NCI-H510A treated with DMSO at 0.1 percent for 48 hours (cell line): ENCODE data around the gene SLC35E3.

Experiments used
- DNase-seq: peaks from one replicate; lab custom pipeline; 2025; lab: John Stamatoyannopoulos, UW

Gene SLC35E3

GRCh38 chr12:68745904-68746571 is at the start of gene SLC35E3:
SLC35E3 (plus strand) TSS chr12:68746176; CDS start chr12:68746378, 202 bp downstream.
- DNase-seq, result peak; percentile 97

GRCh38 chr12:68699486-68699885 is 46.5 kb upstream of the SLC35E3 start:
- DNase-seq, result no peak

- DNase-seq, result no peak
Observed at GRCh38 chr12:68727776-68728175, 18.2 kb upstream of the SLC35E3 start.

GRCh38 chr12:68733661-68734071 is 12.3 kb upstream of the SLC35E3 start:
- DNase-seq, result no peak

GRCh38 chr12:68739891-68740290 is 6.1 kb upstream of the SLC35E3 start:
- no peak for DNase-seq

GRCh38 chr12:68743356-68743755 is 2.6 kb upstream of the SLC35E3 start:
- DNase-seq, result no peak

- no peak for DNase-seq
Observed at GRCh38 chr12:68745376-68745903, 536 bp upstream of the SLC35E3 start.

- peak; percentile 78 for DNase-seq
Observed at GRCh38 chr12:68746572-68747180, 700 bp downstream of the SLC35E3 start.

- DNase-seq, result no peak
Observed at GRCh38 chr12:68749443-68749842, 3.5 kb downstream of the SLC35E3 start.

GRCh38 chr12:68749861-68750260 is 3.9 kb downstream of the SLC35E3 start:
- no peak for DNase-seq

- DNase-seq, result peak; percentile 7
Observed at GRCh38 chr12:68750506-68750905, 4.5 kb downstream of the SLC35E3 start.

GRCh38 chr12:68755536-68756243 is 9.7 kb downstream of the SLC35E3 start:
- DNase-seq, result no peak

GRCh38 chr12:68759852-68760251 is 13.9 kb downstream of the SLC35E3 start:
- DNase-seq, result no peak

GRCh38 chr12:68760806-68761441 is 14.9 kb downstream of the SLC35E3 start:
- no peak for DNase-seq

GRCh38 chr12:68761442-68761812 is 15.5 kb downstream of the SLC35E3 start:
- no peak for DNase-seq

- DNase-seq, result no peak
Observed at GRCh38 chr12:68761901-68762630, 16.1 kb downstream of the SLC35E3 start.

GRCh38 chr12:68762691-68763090 is 16.7 kb downstream of the SLC35E3 start:
- DNase-seq, result no peak

- no peak for DNase-seq
Observed at GRCh38 chr12:68765696-68766095, 19.7 kb downstream of the SLC35E3 start.

- DNase-seq, result no peak
Observed at GRCh38 chr12:68766646-68767045, 20.7 kb downstream of the SLC35E3 start.

GRCh38 chr12:68767191-68767590 is 21.2 kb downstream of the SLC35E3 start:
- no peak for DNase-seq

- no peak for DNase-seq
Observed at GRCh38 chr12:68768431-68768939, 22.5 kb downstream of the SLC35E3 start.

GRCh38 chr12:68769941-68770340 is 24.0 kb downstream of the SLC35E3 start:
- DNase-seq, result no peak
